H1 (cell line): ENCODE results near the gene ZRANB3. TPM values are rescaled to one million over a fixed set of nuclear protein-coding genes. Genes with fewer than 3 reads are reported as not detected.

ENCODE experiments used
- CTCF ChIA-PET: fragments of 300-600 bp; sonication (Branson Sonifier 250); formaldehyde crosslinking; loops from one replicate; lab custom pipeline; 2021; ENCODE audit not compliant: partially characterized antibody; lab: Charles Lee
- POLR2A ChIA-PET: fragments of 300-600 bp; sonication (Branson Sonifier 250); formaldehyde crosslinking; loops from one replicate; lab custom pipeline; 2021; ENCODE audit warnings: inconsistent platforms; ENCODE audit not compliant: partially characterized antibody; lab: Charles Lee
- DNase-seq, 2 experiments: peaks; one replicate each; pipeline versions ENCODE4 v3.0.0 to v3.0.0-alpha.2; 2010 to 2022; ENCODE audit warnings: low spot score in 2 of 2, low read depth in 1 of 2, mixed read lengths in 1 of 2
- FAIRE-seq: peaks from 2 replicates; lab custom pipeline; 2011; peaks lifted over from hg19 to GRCh38; lab: Jason Lieb, UNC
- H2AFZ ChIP-seq: 2 replicates; pipeline ENCODE4 v1.8.1; 2012; ENCODE audit warnings: low read length, inconsistent platforms
- H2AK5ac ChIP-seq: 2 replicates; pipeline ENCODE4 v1.6.1; 2013; ENCODE audit warnings: low read depth, low read length
- H2BK120ac ChIP-seq: replicated peaks from 2 replicates; pipeline ENCODE3; 2013; ENCODE audit warnings: low read depth, low read length, inconsistent platforms
- H2BK12ac ChIP-seq: 2 replicates; pipeline ENCODE4 v1.6.1; 2013; ENCODE audit warnings: low read depth, low read length
- H2BK15ac ChIP-seq: 2 replicates; pipeline ENCODE4 v1.6.1; 2013; ENCODE audit warnings: low read length
- H2BK20ac ChIP-seq: 2 replicates; pipeline ENCODE4 v1.6.1; 2013; ENCODE audit warnings: low read length
- H2BK5ac ChIP-seq: 2 replicates; pipeline ENCODE4 v1.6.1; 2013; ENCODE audit warnings: low read depth, low read length
- H3K14ac ChIP-seq: 2 replicates; pipeline ENCODE4 v1.6.1; 2013; ENCODE audit warnings: inconsistent platforms; ENCODE audit not compliant: insufficient read length
- H3K18ac ChIP-seq: 2 replicates; pipeline ENCODE4 v1.6.1; 2013; ENCODE audit warnings: low read length; ENCODE audit errors: extremely low read depth
- H3K23ac ChIP-seq: 2 replicates; pipeline ENCODE4 v1.6.1; 2013; ENCODE audit warnings: inconsistent platforms; ENCODE audit not compliant: insufficient read length
- H3K23me2 ChIP-seq: 2 replicates; pipeline ENCODE4 v1.6.1; 2013; ENCODE audit warnings: low read depth, low read length
- H3K27ac ChIP-seq: 2 replicates; pipeline ENCODE4 v1.6.1; 2011; ENCODE audit warnings: low read depth, low read length, inconsistent platforms
- H3K27me3 ChIP-seq, 4 experiments: replicated peaks in 1 of 4; 1 replicate in 1 of 4; 2 replicates in 3 of 4; pipeline versions ENCODE4 v1.6.1 to v1.8.1; 2011 to 2013; ENCODE audit warnings: low read length in 3 of 4, mild to moderate bottlenecking in 3 of 4, inconsistent platforms in 2 of 4, mixed read lengths in 2 of 4, moderate library complexity in 1 of 4; ENCODE audit not compliant: control insufficient read depth in 3 of 4, insufficient read depth in 3 of 4; ENCODE audit errors: extremely low read depth in 1 of 4
- H3K36me3 ChIP-seq, 4 experiments: 2 replicates each; pipeline versions ENCODE4 v1.6.1 to v1.8.1; 2011 to 2013; ENCODE audit warnings: mild to moderate bottlenecking in 4 of 4, low read length in 3 of 4, moderate library complexity in 2 of 4, control low read depth in 1 of 4, inconsistent platforms in 1 of 4; ENCODE audit not compliant: insufficient read depth in 4 of 4, control insufficient read depth in 2 of 4
- H3K4ac ChIP-seq: replicated peaks from 2 replicates; pipeline ENCODE3; 2013; ENCODE audit warnings: low read length, low read depth, mixed read lengths, inconsistent platforms; ENCODE audit not compliant: insufficient read length
- H3K4me1 ChIP-seq, 4 experiments: replicated peaks in 1 of 4; 1 replicate in 1 of 4; 2 replicates in 3 of 4; pipeline versions ENCODE4 v1.6.1 to v1.8.1; 2011 to 2013; ENCODE audit warnings: low read length in 3 of 4, inconsistent platforms in 2 of 4, mixed read lengths in 1 of 4; ENCODE audit not compliant: insufficient read depth in 4 of 4, control insufficient read depth in 3 of 4
- H3K4me2 ChIP-seq, 2 experiments: 2 replicates each; pipeline versions ENCODE4 v1.6.1 to v1.8.1; 2011 to 2013; ENCODE audit warnings: low read depth in 2 of 2, low read length in 2 of 2, control low read depth in 1 of 2, inconsistent platforms in 1 of 2, mild to moderate bottlenecking in 1 of 2; ENCODE audit not compliant: insufficient read depth in 1 of 2
- H3K4me3 ChIP-seq, 4 experiments: fragments of 200-600, 300-600 bp in 1 of 4; sonication (generic), shearing (Covaris generic), sonication (Bioruptor Twin) in 1 of 4; 2 replicates each; pipeline versions ENCODE4 v1.5.1 to v1.8.1; 2011 to 2016; ENCODE audit warnings: low read length in 4 of 4, low read depth in 3 of 4, control low read depth in 2 of 4, inconsistent platforms in 2 of 4, mild to moderate bottlenecking in 2 of 4, mixed read lengths in 1 of 4, moderate library complexity in 1 of 4; ENCODE audit not compliant: insufficient read depth in 2 of 4; ENCODE audit errors: extremely low read depth in 1 of 4
- H3K56ac ChIP-seq: replicated peaks from 2 replicates; pipeline ENCODE3; 2013; ENCODE audit warnings: low read depth, mild to moderate bottlenecking, mixed read lengths, low read length, inconsistent platforms; ENCODE audit not compliant: insufficient read length
- H3K79me1 ChIP-seq: 2 replicates; pipeline ENCODE4 v1.6.1; 2013; ENCODE audit warnings: low read depth, low read length, control low read depth
- H3K79me2 ChIP-seq, 2 experiments: 2 replicates each; pipeline versions ENCODE4 v1.6.1 to v1.8.1; 2012 to 2013; ENCODE audit warnings: low read length in 2 of 2, mild to moderate bottlenecking in 2 of 2, inconsistent platforms in 1 of 2; ENCODE audit not compliant: insufficient read depth in 2 of 2, control insufficient read depth in 1 of 2
- H3K9ac ChIP-seq, 4 experiments: replicated peaks in 1 of 4; 1 replicate in 1 of 4; 2 replicates in 3 of 4; pipeline versions ENCODE4 v1.6.1 to v1.8.1; 2011 to 2013; ENCODE audit warnings: low read depth in 3 of 4, low read length in 3 of 4, control low read depth in 2 of 4, mild to moderate bottlenecking in 2 of 4, moderate library complexity in 2 of 4, inconsistent platforms in 1 of 4; ENCODE audit errors: extremely low read depth in 1 of 4
- H3K9me3 ChIP-seq, 2 experiments: 2 replicates each; pipeline versions ENCODE4 v1.6.1 to v1.8.1; 2012 to 2013; ENCODE audit warnings: mild to moderate bottlenecking in 2 of 2, moderate library complexity in 2 of 2, control low read depth in 1 of 2, inconsistent platforms in 1 of 2, low read depth in 1 of 2, low read length in 1 of 2, mixed read lengths in 1 of 2; ENCODE audit not compliant: insufficient read depth in 2 of 2
- H4K20me1 ChIP-seq, 2 experiments: replicated peaks in 1 of 2; 2 replicates each; pipeline versions ENCODE3 to v1.8.1; 2011 to 2013; ENCODE audit warnings: inconsistent platforms in 2 of 2, low read length in 2 of 2, mild to moderate bottlenecking in 1 of 2; ENCODE audit not compliant: insufficient read depth in 2 of 2, control insufficient read depth in 1 of 2
- H4K5ac ChIP-seq: 2 replicates; pipeline ENCODE4 v1.6.1; 2013; ENCODE audit warnings: low read length, low read depth, mixed read lengths, inconsistent platforms; ENCODE audit not compliant: insufficient read length
- H4K8ac ChIP-seq: 2 replicates; pipeline ENCODE4 v1.8.0; 2013; ENCODE audit warnings: mild to moderate bottlenecking, moderate library complexity, low read length, inconsistent platforms; ENCODE audit not compliant: insufficient read depth; ENCODE audit errors: extremely low read depth
- H4K91ac ChIP-seq: replicated peaks from 2 replicates; pipeline ENCODE3; 2013; ENCODE audit warnings: low read length, mixed read lengths, inconsistent platforms; ENCODE audit not compliant: insufficient read length
- CBX8 ChIP-seq: fragments of 300-800, 300-1000 bp; sonication (generic); IDR thresholded peaks from 2 replicates; pipeline ENCODE4 v1.7.1; 2016; ENCODE audit warnings: low read depth, low read length, borderline replicate concordance
- CEBPB ChIP-seq: IDR thresholded peaks from 2 replicates; pipeline ENCODE4 v1.6.1; 2012; ENCODE audit warnings: low read depth, low read length
- SIN3A ChIP-seq, 2 experiments: IDR thresholded peaks in 1 of 2; conservative IDR thresholded peaks in 1 of 2; 2 replicates each; pipeline ENCODE4 v1.6.1; 2011 to 2012; ENCODE audit warnings: low read length in 2 of 2, improper control_type of control experiment in 1 of 2, low read depth in 1 of 2, mild to moderate bottlenecking in 1 of 2
- SRF ChIP-seq: IDR thresholded peaks from 2 replicates; pipeline ENCODE4 v1.6.1; 2011; ENCODE audit warnings: mild to moderate bottlenecking, low read depth, low read length, moderate library complexity
- WGBS, 2 experiments: shearing (Covaris generic) in 1 of 2; methylation state at CpG; one replicate each; pipeline versions ENCODE4 v1.1.6 to v1.1.7; 2013 to 2015; ENCODE audit warnings: low lambda C conversion rate in 2 of 2, mixed read lengths in 2 of 2, inconsistent platforms in 1 of 2, low coverage in 1 of 2, missing lambda C conversion rate in 1 of 2; ENCODE audit not compliant: insufficient replicate concordance in 2 of 2, insufficient coverage in 1 of 2, insufficient read length in 1 of 2; ENCODE audit errors: extremely low coverage in 1 of 2, missing lambda C conversion rate in 1 of 2; 5-methylcytosine and 5-hydroxymethylcytosine counted together
- polyA plus RNA-seq, 7 experiments: library from polyadenylated mRNA; depleted of rRNA in 3 of 7; stranded (reverse) in 5 of 7; unstranded in 2 of 7; fragments of >200 nt in 5 of 7; fragments of 200-250 nt in 2 of 7; gene quantifications; 1 replicate in 5 of 7; 2 replicates in 1 of 7; 4 replicates in 1 of 7; pipeline versions ENCODE4 v1.2.1 to v1.2.3, GENCODE V29; 2011 to 2013; ENCODE audit warnings: missing spikeins in 2 of 7, mixed read lengths in 2 of 7
- total RNA-seq: library from RNA; stranded (reverse); fragmentation: NEBNext Ultra II Directional; extraction: Animal tissue kit (Norgen Biotek cat#: 25700); gene quantifications from 2 replicates; pipeline ENCODE4 v1.2.1, GENCODE V29; 2021
- TF ChIP-seq, protein P1 (sequence below), 3 experiments: IDR thresholded peaks; 1 replicate in 2 of 3; 2 replicates in 1 of 3; pipeline versions ENCODE4 v1.5.1 to v1.6.1; 2011; ENCODE audit warnings: low read length in 3 of 3, mild to moderate bottlenecking in 3 of 3, inconsistent platforms in 2 of 3, low read depth in 1 of 3, moderate library complexity in 1 of 3; ENCODE audit not compliant: insufficient read depth in 1 of 3; ENCODE audit errors: control extremely low read depth in 1 of 3

ZRANB3 gene
- total and polyA plus RNA-seq, 2 of the 8 experiments (the other 6 are each of a cell fraction or from before 2014, with no cell fraction given) = 4.5 to 19.3 TPM

- no peak overlapping the region for H3K23ac ChIP-seq
- 93% methylated on average over 2 of the region's 2 CpGs; no CpG with 5 or more reads in 1 of the 2 experiments for WGBS, 2 experiments
- no peak overlapping the region for H2BK120ac ChIP-seq
- no peak overlapping the region for H2BK15ac ChIP-seq
- no peak for TF ChIP-seq SIN3A (conservative IDR thresholded peaks at IDR 0.05 in 1 of 2, IDR thresholded peaks at IDR 0.05 in 1 of 2; ENCODE audit: low read depth in 1 of 2, low read length in 2 of 2)
- TF ChIP-seq CBX8 = no peak
- no peak for TF ChIP-seq CEBPB
- TF ChIP-seq, protein P1, sequence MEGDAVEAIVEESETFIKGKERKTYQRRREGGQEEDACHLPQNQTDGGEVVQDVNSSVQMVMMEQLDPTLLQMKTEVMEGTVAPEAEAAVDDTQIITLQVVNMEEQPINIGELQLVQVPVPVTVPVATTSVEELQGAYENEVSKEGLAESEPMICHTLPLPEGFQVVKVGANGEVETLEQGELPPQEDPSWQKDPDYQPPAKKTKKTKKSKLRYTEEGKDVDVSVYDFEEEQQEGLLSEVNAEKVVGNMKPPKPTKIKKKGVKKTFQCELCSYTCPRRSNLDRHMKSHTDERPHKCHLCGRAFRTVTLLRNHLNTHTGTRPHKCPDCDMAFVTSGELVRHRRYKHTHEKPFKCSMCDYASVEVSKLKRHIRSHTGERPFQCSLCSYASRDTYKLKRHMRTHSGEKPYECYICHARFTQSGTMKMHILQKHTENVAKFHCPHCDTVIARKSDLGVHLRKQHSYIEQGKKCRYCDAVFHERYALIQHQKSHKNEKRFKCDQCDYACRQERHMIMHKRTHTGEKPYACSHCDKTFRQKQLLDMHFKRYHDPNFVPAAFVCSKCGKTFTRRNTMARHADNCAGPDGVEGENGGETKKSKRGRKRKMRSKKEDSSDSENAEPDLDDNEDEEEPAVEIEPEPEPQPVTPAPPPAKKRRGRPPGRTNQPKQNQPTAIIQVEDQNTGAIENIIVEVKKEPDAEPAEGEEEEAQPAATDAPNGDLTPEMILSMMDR (IDR thresholded peaks at IDR 0.05; ENCODE audit: control extremely low read depth in 1 of 3, insufficient read depth in 1 of 3, low read depth in 1 of 3, low read length in 3 of 3) = no peak
- TF ChIP-seq SRF = no peak
- FAIRE-seq (no peak), DNase-seq (no peak)
- H2BK5ac ChIP-seq = no peak overlapping the region
- H3K36me3 ChIP-seq = peaks cover 0 to 4% (median 0%) of the 10 kb centered on the region in 4 experiments; a peak in 1 of 8 replicates
- H4K20me1 ChIP-seq = no peaks in the 10 kb centered on the region
- no peak overlapping the region for H2AFZ ChIP-seq
- no peak overlapping the region for H4K91ac ChIP-seq
- POLR2A ChIA-PET = interaction anchor here (0.6 kb wide), 1 partner anchor 11 kb away, joined by 5 read pairs; no protein-coding TSS in a partner anchor
- H3K27ac ChIP-seq = no peak overlapping the region
- H3K27me3 ChIP-seq = no peaks in the 10 kb centered on the region
- H3K9ac ChIP-seq = no peak overlapping the region
- H2BK20ac ChIP-seq = no peak overlapping the region
- no peak overlapping the region for H3K56ac ChIP-seq
- no peak overlapping the region for H2AK5ac ChIP-seq
- H3K79me2 ChIP-seq = no peaks in the 10 kb centered on the region
- H3K4me2 ChIP-seq = no peak overlapping the region
- H4K5ac ChIP-seq = no peak overlapping the region
- H3K9me3 ChIP-seq = peaks cover 4 to 7% of the 10 kb centered on the region in 2 experiments; a peak in 3 of 4 replicates
- no peak overlapping the region for H4K8ac ChIP-seq
- H3K23me2 ChIP-seq = no peaks in the 10 kb centered on the region
- H3K79me1 ChIP-seq = no peaks in the 10 kb centered on the region
- no peak overlapping the region for H2BK12ac ChIP-seq
- H3K4ac ChIP-seq = no peak overlapping the region
- no peak overlapping the region for H3K4me3 ChIP-seq
- H3K18ac ChIP-seq = no peak overlapping the region
- no peak overlapping the region for H3K14ac ChIP-seq
- CTCF ChIA-PET = interaction anchor here (1.5 kb wide), 1 partner anchor 15 kb away, joined by 3 read pairs; no protein-coding TSS in a partner anchor
- H3K4me1 ChIP-seq = no peaks in the 10 kb centered on the region
Observed at GRCh38 chr2:135246711-135247270, 284.2 kb downstream of the ZRANB3 start.
